Stimulated activated CD8-positive, alpha-beta memory T cell treated with anti-CD3 and anti-CD28 coated beads, Interleukin-15, amount 100 ng/mL, for 24 hours (primary cell): ENCODE measurements around the gene SLC17A7.
A peak's percentile ranks its signal among the peaks of the same experiment; 100 is the strongest.
"Not testable (repeated sequence)": the region's sequence is repeated elsewhere in the genome, so short reads cannot be mapped to it uniquely, and the experiment has no call there.

ENCODE experiments used
- DNase-seq: peaks from one replicate; pipeline ENCODE4 v3.0.0-alpha.2; 2020; ENCODE audit warnings: low read depth

The SLC17A7 gene

GRCh38 chr19:49469828-49470614, 28.7 kb upstream of the SLC17A7 start:
- DNase-seq, result peak; percentile 53

- DNase-seq, result no peak
Measured at GRCh38 chr19:49468746-49469447, 27.6 kb upstream of the SLC17A7 start.

- no peak for DNase-seq
Measured at GRCh38 chr19:49468199-49468598, 26.9 kb upstream of the SLC17A7 start.

DNA sequence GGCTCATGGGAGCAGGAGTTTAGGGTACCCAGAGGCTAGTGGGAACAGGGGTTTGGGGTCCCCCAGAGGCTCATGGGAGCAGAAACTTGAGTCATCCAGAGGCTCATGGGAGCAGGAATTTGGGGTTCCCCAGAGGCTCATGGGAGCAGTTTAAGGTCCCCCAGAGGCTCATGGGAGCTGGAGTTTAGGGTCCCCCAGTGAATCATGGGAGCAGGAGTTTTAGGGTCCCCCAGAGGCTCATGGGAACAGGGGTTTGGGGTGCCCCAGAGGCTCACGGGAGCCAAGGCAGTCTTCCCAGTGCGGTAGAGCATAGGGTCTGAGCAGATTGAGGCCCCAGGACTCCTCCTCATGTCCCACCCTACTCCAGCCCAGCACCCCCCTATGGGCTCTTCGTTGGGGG, 24.0 kb upstream of the SLC17A7 start:
- DNase-seq, result no peak

DNA sequence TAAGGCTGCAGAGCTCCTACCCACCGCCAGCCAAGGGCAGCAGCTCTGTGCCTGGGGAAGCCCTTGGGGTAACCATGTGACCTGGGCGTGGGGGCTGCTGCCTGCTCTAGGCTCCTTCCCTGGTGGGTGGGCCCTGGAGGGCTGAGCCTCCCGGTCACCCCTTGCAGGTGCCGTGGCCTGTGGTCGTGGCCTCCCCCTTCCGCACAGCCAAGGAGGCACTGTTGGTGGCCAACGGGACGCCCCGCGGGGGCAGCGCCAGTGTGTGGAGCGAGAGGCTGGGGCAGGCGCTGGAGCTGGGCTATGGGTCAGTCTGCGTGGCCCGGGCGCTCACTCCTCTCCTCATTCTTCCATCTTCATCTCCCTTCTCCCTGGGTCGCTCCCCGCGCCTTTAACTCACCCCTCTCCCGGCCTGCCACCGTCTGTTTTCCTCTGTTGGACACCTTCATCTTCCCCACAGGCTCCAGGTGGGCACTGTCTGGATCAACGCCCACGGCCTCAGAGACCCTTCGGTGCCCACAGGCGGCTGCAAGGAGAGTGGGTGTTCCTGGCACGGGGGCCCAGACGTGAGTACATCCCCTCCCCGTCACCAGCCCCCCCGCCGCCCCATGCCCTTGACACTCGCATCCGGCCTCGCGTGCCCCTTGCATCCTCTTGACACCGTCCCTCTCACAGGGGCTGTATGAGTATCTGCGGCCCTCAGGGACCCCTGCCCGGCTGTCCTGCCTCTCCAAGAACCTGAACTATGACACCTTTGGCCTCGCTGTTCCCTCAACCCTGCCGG, 22.8 kb upstream of the SLC17A7 start:
- no peak for DNase-seq

DNA sequence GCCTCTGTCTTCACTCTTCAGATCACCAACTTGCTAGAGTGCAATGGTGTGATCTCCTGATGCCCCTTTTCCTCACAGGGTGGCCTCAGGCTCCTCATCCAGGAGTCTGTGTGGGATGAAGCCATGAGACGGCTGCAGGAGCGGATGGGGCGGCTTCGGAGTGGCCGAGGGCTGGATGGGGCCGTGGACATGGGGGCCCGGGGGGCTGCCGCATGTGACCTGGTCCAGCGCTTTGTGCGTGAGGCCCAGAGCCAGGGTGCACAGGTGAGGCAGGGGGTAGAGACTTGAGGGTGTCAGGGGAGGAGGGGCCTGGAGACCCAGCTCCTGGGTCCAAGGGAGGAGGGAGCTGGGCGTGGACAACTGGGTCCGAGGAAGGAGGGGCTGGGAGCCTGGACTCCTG, 21.2 kb upstream of the SLC17A7 start:
- no peak for DNase-seq

GRCh38 chr19:49461656-49462055, 20.3 kb upstream of the SLC17A7 start:
- no peak for DNase-seq

GRCh38 chr19:49461130-49461529, 19.8 kb upstream of the SLC17A7 start:
- DNase-seq, result not testable (repeated sequence)

DNA sequence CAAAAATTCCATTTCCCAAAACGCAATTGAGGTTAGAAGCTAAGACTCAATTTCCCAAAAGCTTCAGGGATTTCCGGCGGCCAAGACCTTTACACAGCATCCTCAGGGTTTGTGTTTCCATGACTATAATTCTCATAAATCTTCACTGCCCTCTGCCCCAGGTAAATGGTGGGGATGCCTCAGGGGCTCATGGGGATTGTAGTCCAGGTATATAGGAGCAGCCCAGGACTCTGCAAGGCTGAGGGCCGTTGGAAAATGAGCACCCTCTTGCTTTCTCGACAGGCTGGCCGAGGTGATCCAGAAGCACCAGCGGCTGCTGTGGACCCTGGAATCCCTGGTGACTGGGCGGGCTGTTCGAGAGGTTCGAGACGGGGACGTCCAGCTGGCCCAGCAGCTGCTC, 18.1 kb upstream of the SLC17A7 start:
- DNase-seq, result no peak

GRCh38 chr19:49458567-49458903, 17.2 kb upstream of the SLC17A7 start:
- no peak for DNase-seq

- no peak for DNase-seq
Measured at GRCh38 chr19:49456326-49456725, 15.0 kb upstream of the SLC17A7 start.

DNA sequence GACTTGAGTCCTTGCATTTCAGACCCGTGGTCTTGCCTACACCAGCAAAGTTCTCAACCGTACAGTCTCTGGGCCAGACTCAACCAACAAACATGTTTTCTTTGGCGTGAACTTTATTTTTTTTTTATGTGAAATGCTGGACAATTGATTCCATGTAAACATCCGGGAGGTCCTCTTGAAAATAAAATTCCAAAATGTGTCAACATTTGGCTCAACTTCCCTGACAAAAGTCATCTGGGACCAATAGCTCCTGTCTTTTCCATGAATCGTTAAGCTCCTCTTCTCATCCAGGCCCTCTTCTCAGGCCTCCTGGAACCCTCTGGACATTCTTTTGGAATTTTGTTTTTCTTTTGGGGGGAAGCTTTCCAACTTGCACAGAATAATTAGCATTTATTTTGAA, 14.4 kb upstream of the SLC17A7 start:
- no peak for DNase-seq

- DNase-seq, result no peak
Measured at GRCh38 chr19:49453757-49454240, 12.5 kb upstream of the SLC17A7 start.

GRCh38 chr19:49453013-49453756, 11.9 kb upstream of the SLC17A7 start, which contains the start of gene ALDH16A1:
Gene ALDH16A1, plus strand, starts transcription at chr19:49453225. Its CDS starts 107 bp downstream, at chr19:49453332.
- peak; percentile 93 for DNase-seq

- DNase-seq, result peak; percentile 72
Measured at GRCh38 chr19:49451430-49452181, 10.3 kb upstream of the SLC17A7 start, which contains the start of gene PIH1D1. Gene PIH1D1, minus strand, starts transcription at chr19:49451814. Its CDS starts 240 bp downstream, at chr19:49451574.

GRCh38 chr19:49450405-49450804, 9.1 kb upstream of the SLC17A7 start:
- DNase-seq, result no peak

- DNase-seq, result no peak
Measured at GRCh38 chr19:49448432-49448786, 7.1 kb upstream of the SLC17A7 start.

- no peak for DNase-seq
Measured at GRCh38 chr19:49447485-49448431, 6.4 kb upstream of the SLC17A7 start.

DNA sequence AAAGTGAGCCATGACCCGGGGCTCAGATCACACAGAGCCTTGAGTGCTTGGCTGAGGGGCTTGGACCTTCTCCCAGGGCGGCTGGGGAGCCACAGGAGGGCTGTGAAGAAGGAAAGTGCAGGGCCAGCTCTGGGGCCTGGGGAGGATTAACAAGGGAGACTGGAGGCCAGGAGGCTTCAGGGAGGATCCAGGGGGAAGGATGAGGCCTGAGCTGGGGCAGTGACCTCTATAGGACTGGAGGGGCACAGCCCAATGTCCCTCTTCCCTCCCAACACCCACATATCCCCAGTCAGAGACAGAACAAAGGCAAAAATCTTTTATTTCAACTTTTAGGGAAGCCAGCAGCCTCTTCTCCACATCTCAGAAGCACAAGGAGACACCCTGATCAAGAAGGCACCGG, 4.7 kb upstream of the SLC17A7 start:
- DNase-seq, result no peak
